HEK293 (cell line): ENCODE data around the gene PRPF31.

Experiments
- GLIS1 ChIP-seq: fragments of 450-650 bp; formaldehyde crosslinking; IDR thresholded peaks from 2 replicates; pipeline ENCODE4 v1.5.1; 2016; ENCODE audit warnings: missing biosample characterization, missing genetic modification characterization
- HOXD13 ChIP-seq: sonication (generic); formaldehyde crosslinking; IDR thresholded peaks from 2 replicates; pipeline ENCODE4 v1.8.0; 2022; ENCODE audit warnings: missing genetic modification reagents, borderline replicate concordance
- IKZF3 ChIP-seq: fragments of 450-650 bp; IDR thresholded peaks from 2 replicates; pipeline ENCODE4 v1.5.0; 2018; ENCODE audit warnings: missing biosample characterization, mild to moderate bottlenecking, missing genetic modification characterization, moderate library complexity
- YY1 ChIP-seq: fragments of 450-650 bp; formaldehyde crosslinking; IDR thresholded peaks from 2 replicates; pipeline ENCODE4 v1.5.1; 2018; ENCODE audit warnings: missing biosample characterization, missing genetic modification characterization
- ZBTB7A ChIP-seq: fragments of 450-650 bp; formaldehyde crosslinking; IDR thresholded peaks from 2 replicates; pipeline ENCODE4 v1.5.1; 2016; ENCODE audit warnings: low read depth, missing biosample characterization, missing genetic modification characterization
- ZFP3 ChIP-seq: fragments of 450-650 bp; formaldehyde crosslinking; IDR thresholded peaks from 2 replicates; pipeline ENCODE4 v1.5.1; 2016; ENCODE audit warnings: low read depth, missing biosample characterization, missing genetic modification characterization
- ZFP37 ChIP-seq: fragments of 450-650 bp; formaldehyde crosslinking; IDR thresholded peaks from 2 replicates; pipeline ENCODE4 v1.5.1; 2016; ENCODE audit warnings: missing biosample characterization, missing genetic modification characterization
- ZNF114 ChIP-seq: fragments of 450-650 bp; formaldehyde crosslinking; IDR thresholded peaks from 2 replicates; pipeline ENCODE4 v1.5.0; 2017; ENCODE audit warnings: missing biosample characterization, missing genetic modification characterization
- ZNF138 ChIP-seq: fragments of 450-650 bp; formaldehyde crosslinking; IDR thresholded peaks from 2 replicates; pipeline ENCODE4 v1.5.1; 2016; ENCODE audit warnings: missing biosample characterization, missing genetic modification characterization, borderline replicate concordance
- ZNF146 ChIP-seq: fragments of 450-650 bp; formaldehyde crosslinking; IDR thresholded peaks from 2 replicates; pipeline ENCODE4 v1.5.1; 2016; ENCODE audit warnings: missing biosample characterization, missing genetic modification characterization
- ZNF175 ChIP-seq: fragments of 450-650 bp; formaldehyde crosslinking; IDR thresholded peaks from 2 replicates; pipeline ENCODE4 v1.5.1; 2016; ENCODE audit warnings: missing biosample characterization, missing genetic modification characterization
- ZNF211 ChIP-seq: fragments of 450-650 bp; formaldehyde crosslinking; IDR thresholded peaks from 2 replicates; pipeline ENCODE4 v1.5.1; 2016; ENCODE audit warnings: low read depth, missing biosample characterization, missing genetic modification characterization
- ZNF23 ChIP-seq: fragments of 450-650 bp; formaldehyde crosslinking; IDR thresholded peaks from 2 replicates; pipeline ENCODE4 v1.5.1; 2016; ENCODE audit warnings: missing biosample characterization, missing genetic modification characterization, borderline replicate concordance
- ZNF24 ChIP-seq: fragments of 450-650 bp; formaldehyde crosslinking; IDR thresholded peaks from 2 replicates; pipeline ENCODE4 v1.5.1; 2016; ENCODE audit warnings: missing biosample characterization, missing genetic modification characterization
- ZNF324 ChIP-seq: fragments of 450-650 bp; formaldehyde crosslinking; IDR thresholded peaks from 2 replicates; pipeline ENCODE4 v1.5.1; 2016; ENCODE audit warnings: missing biosample characterization, missing genetic modification characterization
- ZNF521 ChIP-seq: fragments of 450-650 bp; formaldehyde crosslinking; IDR thresholded peaks from 2 replicates; pipeline ENCODE4 v1.5.1; 2017; ENCODE audit warnings: missing biosample characterization, mild to moderate bottlenecking, missing genetic modification characterization
- ZNF549 ChIP-seq: fragments of 450-650 bp; IDR thresholded peaks from 2 replicates; pipeline ENCODE4 v1.5.1; 2018; ENCODE audit warnings: missing biosample characterization, missing genetic modification characterization, mild to moderate bottlenecking, inconsistent platforms, moderate library complexity
- ZNF623 ChIP-seq: fragments of 450-650 bp; formaldehyde crosslinking; IDR thresholded peaks from 2 replicates; pipeline ENCODE4 v1.5.1; 2016; ENCODE audit warnings: missing biosample characterization, missing genetic modification characterization
- ZNF624 ChIP-seq: fragments of 450-650 bp; formaldehyde crosslinking; IDR thresholded peaks from 2 replicates; pipeline ENCODE4 v1.5.1; 2017; ENCODE audit warnings: missing biosample characterization, missing genetic modification characterization
- ZNF701 ChIP-seq: fragments of 450-650 bp; formaldehyde crosslinking; IDR thresholded peaks from 2 replicates; pipeline ENCODE4 v1.5.1; 2016; ENCODE audit warnings: missing biosample characterization, missing genetic modification characterization
- ZNF747 ChIP-seq: fragments of 450-650 bp; formaldehyde crosslinking; IDR thresholded peaks from 2 replicates; pipeline ENCODE4 v1.5.1; 2016; ENCODE audit warnings: missing biosample characterization, missing genetic modification characterization
- ZNF76 ChIP-seq: fragments of 450-650 bp; formaldehyde crosslinking; IDR thresholded peaks from 2 replicates; pipeline ENCODE4; 2016; ENCODE audit warnings: low read depth, missing biosample characterization, missing genetic modification characterization, borderline replicate concordance
- ZNF785 ChIP-seq: fragments of 450-650 bp; formaldehyde crosslinking; IDR thresholded peaks from 2 replicates; pipeline ENCODE4 v1.5.1; 2016; ENCODE audit warnings: missing biosample characterization, missing genetic modification characterization
- ZSCAN16 ChIP-seq: fragments of 450-650 bp; formaldehyde crosslinking; IDR thresholded peaks from 2 replicates; pipeline ENCODE4 v1.5.1; 2016; ENCODE audit warnings: missing biosample characterization, missing genetic modification characterization
- ZSCAN23 ChIP-seq: fragments of 450-650 bp; formaldehyde crosslinking; IDR thresholded peaks from 2 replicates; pipeline ENCODE4 v1.5.1; 2016; ENCODE audit warnings: missing biosample characterization, missing genetic modification characterization
- TF ChIP-seq, protein P1 (sequence below): fragments of 450-650 bp; formaldehyde crosslinking; IDR thresholded peaks from 2 replicates; pipeline ENCODE4 v1.5.1; 2016; ENCODE audit warnings: missing biosample characterization, missing genetic modification characterization, low read depth
- TF ChIP-seq, protein P2 (sequence below): fragments of 450-650 bp; formaldehyde crosslinking; IDR thresholded peaks from 2 replicates; pipeline ENCODE4 v1.5.1; 2016; ENCODE audit warnings: missing biosample characterization, missing genetic modification characterization
- TF ChIP-seq, protein P3 (sequence below): fragments of 450-650 bp; formaldehyde crosslinking; IDR thresholded peaks from 2 replicates; pipeline ENCODE4 v1.5.1; 2016; ENCODE audit warnings: missing biosample characterization, missing genetic modification characterization
- TF ChIP-seq, protein P4 (sequence below): fragments of 450-650 bp; formaldehyde crosslinking; IDR thresholded peaks from 2 replicates; pipeline ENCODE4 v1.5.1; 2016; ENCODE audit warnings: missing biosample characterization, missing genetic modification characterization
- TF ChIP-seq, protein P5 (sequence below): fragments of 450-650 bp; formaldehyde crosslinking; IDR thresholded peaks from 2 replicates; pipeline ENCODE4 v1.5.1; 2017; ENCODE audit warnings: missing biosample characterization, missing genetic modification characterization
- TF ChIP-seq, protein P6 (sequence below): fragments of 450-650 bp; formaldehyde crosslinking; IDR thresholded peaks from 2 replicates; pipeline ENCODE4 v1.5.1; 2016; ENCODE audit warnings: missing biosample characterization, missing genetic modification characterization

PRPF31 gene

DNA sequence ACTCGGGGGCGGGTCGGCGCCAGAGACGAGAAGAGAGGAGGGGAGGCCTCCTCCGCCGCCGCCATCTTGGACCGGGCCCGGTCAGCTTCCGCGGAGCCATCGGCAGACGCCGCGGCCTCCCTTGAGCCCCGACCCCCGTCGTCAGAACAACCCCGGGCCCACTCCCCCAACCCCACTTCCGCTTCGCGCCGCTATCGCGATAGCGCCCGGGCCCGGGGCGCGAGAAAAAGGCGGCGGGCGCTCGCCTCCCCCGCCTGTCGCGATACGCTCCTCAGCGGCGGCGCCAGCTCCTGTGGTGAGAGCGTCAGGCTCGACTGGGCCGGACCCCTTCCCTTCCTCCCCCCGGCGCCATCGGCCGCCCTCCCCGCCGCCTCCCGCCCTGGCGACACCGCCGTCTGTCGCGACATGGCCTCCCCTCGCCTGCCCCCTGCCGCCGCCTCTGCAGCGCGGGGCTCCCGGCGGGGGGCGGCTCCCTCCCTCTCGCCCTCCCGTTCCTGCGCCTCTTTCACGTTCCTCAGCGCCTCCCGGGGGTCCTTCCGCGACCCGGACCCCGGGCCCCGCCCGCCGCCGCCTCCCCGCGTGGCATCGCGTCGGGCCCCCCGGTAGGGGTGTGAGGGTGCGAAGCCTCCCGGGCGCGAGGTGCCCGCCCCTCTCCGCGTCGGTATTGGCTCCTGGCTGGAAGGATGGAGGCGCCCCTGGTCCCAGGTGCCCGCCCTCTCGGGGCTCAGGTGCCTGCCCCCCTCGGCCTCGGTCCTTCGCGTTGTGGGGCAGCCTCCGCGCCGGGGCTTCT lies 22.3 kb downstream of the PRPF31 start, which contains the start of gene CNOT3 (continued):
- TF ChIP-seq ZNF24 (tag by site-specific recombination): no peak
- TF ChIP-seq ZNF747: no peak
- no peak for TF ChIP-seq ZNF624 (tag by site-specific recombination)
- TF ChIP-seq ZNF146 (tag by site-specific recombination): no peak
- TF ChIP-seq, protein P1, sequence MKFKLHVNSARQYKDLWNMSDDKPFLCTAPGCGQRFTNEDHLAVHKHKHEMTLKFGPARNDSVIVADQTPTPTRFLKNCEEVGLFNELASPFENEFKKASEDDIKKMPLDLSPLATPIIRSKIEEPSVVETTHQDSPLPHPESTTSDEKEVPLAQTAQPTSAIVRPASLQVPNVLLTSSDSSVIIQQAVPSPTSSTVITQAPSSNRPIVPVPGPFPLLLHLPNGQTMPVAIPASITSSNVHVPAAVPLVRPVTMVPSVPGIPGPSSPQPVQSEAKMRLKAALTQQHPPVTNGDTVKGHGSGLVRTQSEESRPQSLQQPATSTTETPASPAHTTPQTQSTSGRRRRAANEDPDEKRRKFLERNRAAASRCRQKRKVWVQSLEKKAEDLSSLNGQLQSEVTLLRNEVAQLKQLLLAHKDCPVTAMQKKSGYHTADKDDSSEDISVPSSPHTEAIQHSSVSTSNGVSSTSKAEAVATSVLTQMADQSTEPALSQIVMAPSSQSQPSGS (tag by site-specific recombination): no peak
- no peak for TF ChIP-seq ZNF175
- TF ChIP-seq ZNF114 (tag by site-specific recombination): no peak
- no peak for TF ChIP-seq ZNF211
- TF ChIP-seq, protein P2, sequence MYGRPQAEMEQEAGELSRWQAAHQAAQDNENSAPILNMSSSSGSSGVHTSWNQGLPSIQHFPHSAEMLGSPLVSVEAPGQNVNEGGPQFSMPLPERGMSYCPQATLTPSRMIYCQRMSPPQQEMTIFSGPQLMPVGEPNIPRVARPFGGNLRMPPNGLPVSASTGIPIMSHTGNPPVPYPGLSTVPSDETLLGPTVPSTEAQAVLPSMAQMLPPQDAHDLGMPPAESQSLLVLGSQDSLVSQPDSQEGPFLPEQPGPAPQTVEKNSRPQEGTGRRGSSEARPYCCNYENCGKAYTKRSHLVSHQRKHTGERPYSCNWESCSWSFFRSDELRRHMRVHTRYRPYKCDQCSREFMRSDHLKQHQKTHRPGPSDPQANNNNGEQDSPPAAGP (tag by site-specific recombination): peak; percentile 49; the same call in 1 of the 2 replicates
- no peak for TF ChIP-seq ZFP3 (tag by site-specific recombination)
- 0 out of 2 replicates have a peak, but pooled peaks have one; percentile 39 for TF ChIP-seq ZNF324 (tag by site-specific recombination)
- TF ChIP-seq ZSCAN23 (tag by site-specific recombination): no peak
- TF ChIP-seq ZNF138 (tag by site-specific recombination): no peak
- 0 out of 2 replicates have a peak, but pooled peaks have one; percentile 33 for TF ChIP-seq ZFP37 (tag by site-specific recombination)
- peak; percentile 87 for TF ChIP-seq GLIS1 (tag by site-specific recombination)
- peak; percentile 82 for TF ChIP-seq YY1 (tag by site-specific recombination)
- TF ChIP-seq IKZF3: no peak
- TF ChIP-seq HOXD13 (CRISPR knock-in tag): no peak; the same call in 1 of the 2 replicates
- no peak for TF ChIP-seq ZNF701 (tag by site-specific recombination)
- TF ChIP-seq ZNF785: no peak
- TF ChIP-seq ZNF521 (tag by site-specific recombination): no peak
- no peak for TF ChIP-seq ZNF23
- TF ChIP-seq, protein P3, sequence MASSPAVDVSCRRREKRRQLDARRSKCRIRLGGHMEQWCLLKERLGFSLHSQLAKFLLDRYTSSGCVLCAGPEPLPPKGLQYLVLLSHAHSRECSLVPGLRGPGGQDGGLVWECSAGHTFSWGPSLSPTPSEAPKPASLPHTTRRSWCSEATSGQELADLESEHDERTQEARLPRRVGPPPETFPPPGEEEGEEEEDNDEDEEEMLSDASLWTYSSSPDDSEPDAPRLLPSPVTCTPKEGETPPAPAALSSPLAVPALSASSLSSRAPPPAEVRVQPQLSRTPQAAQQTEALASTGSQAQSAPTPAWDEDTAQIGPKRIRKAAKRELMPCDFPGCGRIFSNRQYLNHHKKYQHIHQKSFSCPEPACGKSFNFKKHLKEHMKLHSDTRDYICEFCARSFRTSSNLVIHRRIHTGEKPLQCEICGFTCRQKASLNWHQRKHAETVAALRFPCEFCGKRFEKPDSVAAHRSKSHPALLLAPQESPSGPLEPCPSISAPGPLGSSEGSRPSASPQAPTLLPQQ: no peak; the same call in 1 of the 2 replicates
- TF ChIP-seq, protein P4, sequence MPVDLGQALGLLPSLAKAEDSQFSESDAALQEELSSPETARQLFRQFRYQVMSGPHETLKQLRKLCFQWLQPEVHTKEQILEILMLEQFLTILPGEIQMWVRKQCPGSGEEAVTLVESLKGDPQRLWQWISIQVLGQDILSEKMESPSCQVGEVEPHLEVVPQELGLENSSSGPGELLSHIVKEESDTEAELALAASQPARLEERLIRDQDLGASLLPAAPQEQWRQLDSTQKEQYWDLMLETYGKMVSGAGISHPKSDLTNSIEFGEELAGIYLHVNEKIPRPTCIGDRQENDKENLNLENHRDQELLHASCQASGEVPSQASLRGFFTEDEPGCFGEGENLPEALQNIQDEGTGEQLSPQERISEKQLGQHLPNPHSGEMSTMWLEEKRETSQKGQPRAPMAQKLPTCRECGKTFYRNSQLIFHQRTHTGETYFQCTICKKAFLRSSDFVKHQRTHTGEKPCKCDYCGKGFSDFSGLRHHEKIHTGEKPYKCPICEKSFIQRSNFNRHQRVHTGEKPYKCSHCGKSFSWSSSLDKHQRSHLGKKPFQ: no peak
- no peak for TF ChIP-seq ZSCAN16 (tag by site-specific recombination)
- TF ChIP-seq, protein P5, sequence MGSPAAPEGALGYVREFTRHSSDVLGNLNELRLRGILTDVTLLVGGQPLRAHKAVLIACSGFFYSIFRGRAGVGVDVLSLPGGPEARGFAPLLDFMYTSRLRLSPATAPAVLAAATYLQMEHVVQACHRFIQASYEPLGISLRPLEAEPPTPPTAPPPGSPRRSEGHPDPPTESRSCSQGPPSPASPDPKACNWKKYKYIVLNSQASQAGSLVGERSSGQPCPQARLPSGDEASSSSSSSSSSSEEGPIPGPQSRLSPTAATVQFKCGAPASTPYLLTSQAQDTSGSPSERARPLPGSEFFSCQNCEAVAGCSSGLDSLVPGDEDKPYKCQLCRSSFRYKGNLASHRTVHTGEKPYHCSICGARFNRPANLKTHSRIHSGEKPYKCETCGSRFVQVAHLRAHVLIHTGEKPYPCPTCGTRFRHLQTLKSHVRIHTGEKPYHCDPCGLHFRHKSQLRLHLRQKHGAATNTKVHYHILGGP (tag by site-specific recombination): no peak
- TF ChIP-seq ZNF549: no peak
- TF ChIP-seq ZNF623: no peak
- TF ChIP-seq ZBTB7A: 0 out of 2 replicates have a peak, but pooled peaks have one; percentile 56
- no peak for TF ChIP-seq ZNF76 (tag by site-specific recombination)
- TF ChIP-seq, protein P6, sequence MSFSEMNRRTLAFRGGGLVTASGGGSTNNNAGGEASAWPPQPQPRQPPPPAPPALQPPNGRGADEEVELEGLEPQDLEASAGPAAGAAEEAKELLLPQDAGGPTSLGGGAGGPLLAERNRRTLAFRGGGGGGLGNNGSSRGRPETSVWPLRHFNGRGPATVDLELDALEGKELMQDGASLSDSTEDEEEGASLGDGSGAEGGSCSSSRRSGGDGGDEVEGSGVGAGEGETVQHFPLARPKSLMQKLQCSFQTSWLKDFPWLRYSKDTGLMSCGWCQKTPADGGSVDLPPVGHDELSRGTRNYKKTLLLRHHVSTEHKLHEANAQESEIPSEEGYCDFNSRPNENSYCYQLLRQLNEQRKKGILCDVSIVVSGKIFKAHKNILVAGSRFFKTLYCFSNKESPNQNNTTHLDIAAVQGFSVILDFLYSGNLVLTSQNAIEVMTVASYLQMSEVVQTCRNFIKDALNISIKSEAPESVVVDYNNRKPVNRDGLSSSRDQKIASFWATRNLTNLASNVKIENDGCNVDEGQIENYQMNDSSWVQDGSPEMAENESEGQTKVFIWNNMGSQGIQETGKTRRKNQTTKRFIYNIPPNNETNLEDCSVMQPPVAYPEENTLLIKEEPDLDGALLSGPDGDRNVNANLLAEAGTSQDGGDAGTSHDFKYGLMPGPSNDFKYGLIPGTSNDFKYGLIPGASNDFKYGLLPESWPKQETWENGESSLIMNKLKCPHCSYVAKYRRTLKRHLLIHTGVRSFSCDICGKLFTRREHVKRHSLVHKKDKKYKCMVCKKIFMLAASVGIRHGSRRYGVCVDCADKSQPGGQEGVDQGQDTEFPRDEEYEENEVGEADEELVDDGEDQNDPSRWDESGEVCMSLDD: 0 out of 2 replicates have a peak, but pooled peaks have one; percentile 15
